Rectal smooth muscle tissue (tissue), 1 donor: Measurements from ENCODE around the gene LDLRAD4.

Experiments used
- H3K27ac ChIP-seq: one replicate; pipeline ENCODE4 v1.7.0; 2013; ENCODE audit warnings: low read depth, low read length, inconsistent platforms
- H3K27me3 ChIP-seq: one replicate; pipeline ENCODE4 v1.7.0; 2013; ENCODE audit warnings: low read length; ENCODE audit not compliant: control insufficient read depth, insufficient read depth
- H3K36me3 ChIP-seq: one replicate; pipeline ENCODE4 v1.7.0; 2013; ENCODE audit warnings: low read length; ENCODE audit not compliant: control insufficient read depth, insufficient read depth
- H3K4me1 ChIP-seq: one replicate; pipeline ENCODE4 v1.7.0; 2013; ENCODE audit warnings: low read length; ENCODE audit not compliant: control insufficient read depth, insufficient read depth
- H3K4me3 ChIP-seq: one replicate; pipeline ENCODE4 v1.7.0; 2013; ENCODE audit warnings: low read length
- H3K9ac ChIP-seq: one replicate; pipeline ENCODE4 v1.7.0; 2013; ENCODE audit warnings: low read length

Gene LDLRAD4

DNA sequence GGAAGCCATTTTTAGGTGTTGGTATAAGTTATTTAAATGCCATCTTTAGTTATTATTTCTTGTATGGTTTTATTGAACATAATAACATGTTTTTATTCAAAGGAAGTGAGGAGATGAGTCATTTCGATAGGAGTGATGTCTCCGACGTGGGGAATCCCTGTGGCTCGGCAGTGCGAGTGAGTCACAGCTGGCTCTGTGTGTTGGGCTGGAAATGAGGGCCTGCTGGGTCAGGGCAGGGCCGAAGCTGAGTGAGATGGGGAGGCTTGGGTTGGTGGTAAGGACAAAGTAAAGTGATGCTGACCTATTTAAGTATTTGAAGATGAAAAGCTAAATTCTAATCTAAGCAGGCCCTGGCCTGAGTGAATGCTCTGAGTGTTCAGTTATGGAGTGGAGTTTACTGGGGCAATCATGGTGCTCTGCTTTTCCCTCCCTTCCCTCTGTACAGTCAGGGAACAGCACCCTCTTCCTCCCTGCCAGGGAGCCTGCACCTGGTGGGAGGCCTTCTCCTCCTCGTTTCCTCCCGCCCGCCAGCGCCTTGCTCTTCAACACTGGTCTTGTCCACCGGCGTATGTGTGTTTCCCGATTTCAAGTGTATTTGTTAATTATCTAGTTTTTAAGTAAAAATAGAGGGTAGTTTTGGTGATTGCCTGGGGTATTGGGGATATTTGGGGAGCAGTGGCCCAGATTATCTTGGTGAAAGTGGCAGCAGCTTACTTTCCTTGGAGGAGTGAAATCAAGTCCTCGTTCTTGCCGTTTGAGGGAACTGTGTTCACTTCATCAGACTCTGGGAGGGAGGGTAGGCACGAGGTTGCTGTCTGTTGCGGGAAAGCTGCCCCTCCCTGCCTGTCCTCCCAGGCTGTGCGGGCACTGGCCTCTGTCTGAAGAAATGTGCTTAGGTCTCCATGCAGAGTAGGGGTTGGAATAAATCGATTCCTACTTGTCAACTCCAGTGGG lies 157.0 kb downstream of the LDLRAD4 start:
- peak overlapping the region; percentile 65 for H3K27ac ChIP-seq
- no peaks in the 10 kb centered on the region for H3K36me3 ChIP-seq
- H3K9ac ChIP-seq = no peak overlapping the region
- peaks cover 11% of the 10 kb centered on the region for H3K4me1 ChIP-seq
- no peaks in the 10 kb centered on the region for H3K27me3 ChIP-seq
- no peak overlapping the region for H3K4me3 ChIP-seq

DNA sequence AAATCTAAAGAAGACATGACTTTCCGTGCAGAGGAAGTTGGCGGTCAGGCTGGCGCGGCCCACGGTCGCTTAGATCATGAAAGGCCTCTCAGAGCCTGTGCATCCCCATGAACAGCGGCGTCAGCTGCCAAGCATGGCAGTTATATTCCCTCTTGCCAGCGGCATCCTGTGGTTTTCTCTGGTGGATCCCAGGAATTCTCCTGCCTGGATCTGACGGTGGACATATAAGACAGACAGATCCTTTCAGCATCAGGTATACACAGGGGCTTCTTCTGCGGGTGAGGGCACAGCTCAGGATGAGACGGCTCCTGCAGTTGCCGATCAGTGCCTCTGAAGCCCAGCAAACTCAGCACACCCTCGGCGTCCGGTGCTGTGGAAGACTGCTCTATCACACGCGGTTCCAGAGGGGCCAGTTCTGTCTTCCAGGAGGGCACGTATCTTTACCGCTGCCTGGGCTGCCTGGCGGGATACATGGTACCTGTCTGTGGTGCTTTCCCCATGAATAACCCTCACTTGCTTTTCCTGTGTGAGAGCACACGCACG lies 157.8 kb downstream of the LDLRAD4 start:
- H3K4me1 ChIP-seq = peaks cover 14% of the 10 kb centered on the region
- no peak overlapping the region for H3K9ac ChIP-seq
- H3K27ac ChIP-seq = no peak overlapping the region
- H3K36me3 ChIP-seq = no peaks in the 10 kb centered on the region
- no peaks in the 10 kb centered on the region for H3K27me3 ChIP-seq
- H3K4me3 ChIP-seq = no peak overlapping the region

DNA sequence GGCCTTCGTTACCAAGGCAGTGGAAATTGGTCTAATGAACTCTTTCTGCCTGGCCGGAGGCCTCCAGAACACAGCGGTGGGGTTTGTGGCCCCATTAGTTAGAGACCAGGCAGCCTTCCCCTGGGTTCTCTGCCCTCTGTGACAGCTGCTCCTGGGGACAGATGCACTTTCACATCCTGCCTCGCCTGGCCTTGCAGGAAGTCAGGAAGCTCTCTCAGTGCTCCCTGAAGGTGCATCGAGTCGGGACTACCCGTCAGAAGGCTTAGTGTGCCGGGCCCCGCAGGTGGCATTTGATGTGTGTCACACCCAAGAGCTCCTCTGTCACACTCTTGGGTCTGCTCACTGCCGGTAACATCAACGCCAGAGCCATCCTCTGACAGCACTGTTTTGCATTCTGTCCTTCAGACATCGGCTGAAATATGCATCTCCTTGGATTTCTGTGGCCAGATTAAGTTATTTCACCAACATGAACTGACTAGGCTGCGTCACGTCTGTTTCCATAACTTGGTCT lies 158.3 kb downstream of the LDLRAD4 start:
- Histone ChIP-seq H3K27me3 (no peaks in the 10 kb centered on the region), H3K27ac (no peak overlapping the region), H3K4me3 (no peak overlapping the region), H3K9ac (no peak overlapping the region), H3K36me3 (no peaks in the 10 kb centered on the region), H3K4me1 (peaks cover 17% of the 10 kb centered on the region)

DNA sequence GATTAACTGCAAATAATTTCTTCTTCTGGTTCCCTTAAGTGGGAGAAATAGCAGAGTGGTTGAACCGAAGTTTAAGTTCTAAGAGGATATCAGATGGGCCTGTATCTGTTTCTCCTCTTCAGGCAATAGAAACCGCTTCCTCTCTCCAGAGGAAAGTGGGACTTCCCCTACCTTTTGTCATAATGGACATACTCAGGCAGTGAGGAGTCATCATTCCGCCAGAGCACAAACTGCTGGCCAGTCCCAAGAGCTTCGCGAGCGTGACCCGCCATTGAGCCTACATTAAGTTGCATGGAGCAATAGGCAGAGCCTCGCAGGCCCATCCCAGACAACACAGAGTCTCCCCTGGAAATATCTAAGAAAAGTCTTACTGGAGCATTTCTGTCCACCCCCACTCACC lies 158.9 kb downstream of the LDLRAD4 start:
- Histone ChIP-seq H3K9ac (no peak overlapping the region), H3K36me3 (no peaks in the 10 kb centered on the region), H3K4me3 (no peak overlapping the region), H3K27me3 (no peaks in the 10 kb centered on the region), H3K4me1 (peaks cover 21% of the 10 kb centered on the region), H3K27ac (no peak overlapping the region)

DNA sequence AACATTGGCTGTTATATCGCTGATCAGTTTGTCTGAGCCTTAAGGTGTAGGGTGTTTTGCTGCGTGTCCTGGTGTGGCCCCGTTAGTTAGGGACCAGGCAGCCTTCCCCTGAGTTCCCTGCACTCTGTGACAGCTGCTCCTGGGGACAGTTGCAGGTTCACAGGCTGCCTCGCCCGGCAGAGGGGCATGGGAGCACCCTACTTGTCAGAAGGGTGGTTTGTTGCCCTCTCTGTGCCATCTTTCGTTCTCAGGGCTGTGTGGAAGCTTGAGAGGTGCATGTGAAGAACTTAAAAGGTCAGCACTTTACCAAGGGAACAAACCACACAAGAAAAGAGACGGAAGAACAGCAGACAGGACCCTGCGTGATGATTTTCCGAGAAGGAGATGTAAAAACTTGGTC lies 159.6 kb downstream of the LDLRAD4 start:
- no peak overlapping the region for H3K9ac ChIP-seq
- H3K36me3 ChIP-seq = no peaks in the 10 kb centered on the region
- H3K4me3 ChIP-seq = no peak overlapping the region
- H3K4me1 ChIP-seq = peaks cover 27% of the 10 kb centered on the region
- no peak overlapping the region for H3K27ac ChIP-seq
- H3K27me3 ChIP-seq = no peaks in the 10 kb centered on the region

DNA sequence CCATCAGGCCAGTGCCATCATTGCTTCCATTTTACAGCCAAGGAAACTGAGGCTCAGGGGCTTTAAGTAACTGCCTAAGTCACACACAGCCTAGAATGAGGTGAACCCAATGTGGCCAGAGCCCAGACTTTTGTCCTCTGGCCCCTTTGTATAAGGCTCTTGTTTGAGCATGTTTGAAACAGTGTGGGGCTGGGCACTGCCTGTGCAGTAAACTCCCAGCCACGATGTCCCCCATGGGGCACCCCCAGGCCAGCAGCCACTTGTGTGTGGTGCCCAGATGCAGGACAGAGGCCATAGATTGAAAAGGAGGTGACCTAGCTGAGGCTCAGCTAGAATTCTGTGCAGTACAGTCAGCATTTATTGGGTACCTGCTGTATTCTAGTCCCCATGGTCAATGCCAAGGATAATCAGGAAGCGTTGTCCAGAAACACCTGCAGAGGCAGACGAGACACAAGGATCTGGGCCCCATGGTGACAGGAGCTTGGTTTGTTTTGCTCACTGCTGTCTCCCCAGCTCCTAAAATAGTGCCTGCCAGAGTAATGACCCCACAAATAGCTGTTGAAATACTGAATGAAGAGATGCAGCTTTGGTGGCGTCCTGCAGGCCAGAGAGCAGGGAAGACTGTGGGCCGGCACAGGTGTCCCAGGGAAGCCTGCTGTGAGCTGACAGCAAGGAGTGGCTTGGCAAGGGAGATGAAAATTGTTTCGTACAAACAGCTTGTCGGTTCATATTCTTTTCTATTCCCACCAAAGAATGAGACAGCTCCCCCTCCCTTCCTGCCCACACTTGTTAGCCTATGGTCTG lies 160.7 kb downstream of the LDLRAD4 start:
- H3K27me3 ChIP-seq = no peaks in the 10 kb centered on the region
- H3K27ac ChIP-seq = no peak overlapping the region
- H3K4me3 ChIP-seq = no peak overlapping the region
- H3K4me1 ChIP-seq = peaks cover 29% of the 10 kb centered on the region
- no peak overlapping the region for H3K9ac ChIP-seq
- no peaks in the 10 kb centered on the region for H3K36me3 ChIP-seq

DNA sequence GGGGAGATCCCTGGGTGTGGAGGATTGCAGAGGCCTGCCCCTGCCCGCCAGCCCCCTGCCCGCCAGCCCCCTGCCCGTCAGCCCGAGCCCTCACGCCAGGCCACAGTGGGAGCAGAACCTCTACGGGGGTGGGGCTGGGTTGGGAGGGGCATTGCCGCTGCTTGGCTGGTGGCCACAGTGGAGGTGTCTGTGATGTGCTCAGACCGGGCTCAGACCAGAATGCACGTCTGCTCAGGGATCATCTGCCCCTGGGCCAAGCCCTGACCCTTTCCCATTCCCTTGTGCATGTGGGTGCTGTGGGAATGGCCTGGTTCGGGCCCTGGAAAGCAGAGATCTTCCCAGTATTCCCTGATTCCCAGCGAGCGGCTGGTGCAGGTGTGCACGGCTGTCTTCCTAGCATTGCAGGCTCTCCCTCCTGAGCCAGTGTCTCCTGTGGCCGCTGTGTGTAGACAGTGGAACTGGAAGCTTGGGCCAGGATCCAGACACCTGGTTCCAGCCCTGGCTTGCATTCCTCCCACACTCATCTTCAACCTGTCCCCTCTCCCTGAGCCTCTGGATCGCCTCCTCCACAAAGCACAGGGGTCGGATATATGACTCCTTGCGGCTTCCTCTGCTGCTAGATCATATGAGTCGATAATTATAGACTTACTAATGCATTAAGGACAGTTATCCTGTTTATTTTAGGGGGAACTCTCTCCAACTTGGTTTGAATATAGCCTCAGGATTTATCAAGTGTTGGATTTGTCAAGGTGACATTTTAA lies 161.6 kb downstream of the LDLRAD4 start:
- Histone ChIP-seq H3K36me3 (no peaks in the 10 kb centered on the region), H3K27me3 (no peaks in the 10 kb centered on the region), H3K4me1 (peaks cover 27% of the 10 kb centered on the region), H3K27ac (no peak overlapping the region), H3K4me3 (no peak overlapping the region), H3K9ac (no peak overlapping the region)

DNA sequence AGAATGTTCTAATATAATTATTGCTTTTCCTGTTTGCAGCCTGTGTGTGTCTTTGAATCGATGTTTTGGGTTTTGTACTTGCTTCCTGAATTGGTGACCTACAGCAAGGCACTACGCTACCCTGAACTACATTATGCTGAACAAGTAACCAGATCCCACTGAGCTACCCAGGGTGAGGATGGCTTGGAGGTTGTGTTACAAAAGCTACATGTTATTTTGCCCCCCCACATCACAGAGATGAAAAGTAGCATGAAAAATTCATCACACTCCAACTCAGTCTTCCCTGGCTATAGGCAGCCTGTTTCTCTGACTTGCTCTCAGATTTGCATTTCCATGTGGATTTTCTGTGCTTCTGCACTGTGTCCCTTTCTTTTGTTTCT lies 162.1 kb downstream of the LDLRAD4 start:
- peaks cover 22% of the 10 kb centered on the region for H3K4me1 ChIP-seq
- no peak overlapping the region for H3K4me3 ChIP-seq
- H3K9ac ChIP-seq = no peak overlapping the region
- H3K27ac ChIP-seq = no peak overlapping the region
- H3K36me3 ChIP-seq = no peaks in the 10 kb centered on the region
- H3K27me3 ChIP-seq = no peaks in the 10 kb centered on the region

DNA sequence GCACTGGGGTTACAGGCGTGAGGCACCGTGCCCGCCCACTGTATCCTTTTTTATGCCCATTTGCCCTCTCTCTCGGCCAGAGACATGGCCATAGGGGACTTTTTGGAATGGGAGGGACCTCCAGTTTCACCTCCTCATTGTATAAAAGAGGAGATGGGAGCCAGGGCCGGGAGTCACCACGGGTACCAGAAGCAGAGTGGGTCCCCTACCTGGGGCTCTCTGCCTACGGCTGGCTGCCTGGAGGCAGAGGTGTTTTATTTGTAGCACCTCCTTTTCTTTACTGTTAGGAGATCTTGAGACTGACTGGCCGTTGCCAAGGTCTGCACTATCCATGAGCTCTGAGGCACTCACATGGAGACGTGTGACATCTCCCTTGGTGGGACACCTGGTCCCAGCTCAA lies 162.8 kb downstream of the LDLRAD4 start:
- Histone ChIP-seq H3K27ac (peak overlapping the region; percentile 88), H3K9ac (no peak overlapping the region), H3K4me1 (peaks cover 21% of the 10 kb centered on the region), H3K27me3 (no peaks in the 10 kb centered on the region), H3K4me3 (peak overlapping the region; percentile 57), H3K36me3 (no peaks in the 10 kb centered on the region)

DNA sequence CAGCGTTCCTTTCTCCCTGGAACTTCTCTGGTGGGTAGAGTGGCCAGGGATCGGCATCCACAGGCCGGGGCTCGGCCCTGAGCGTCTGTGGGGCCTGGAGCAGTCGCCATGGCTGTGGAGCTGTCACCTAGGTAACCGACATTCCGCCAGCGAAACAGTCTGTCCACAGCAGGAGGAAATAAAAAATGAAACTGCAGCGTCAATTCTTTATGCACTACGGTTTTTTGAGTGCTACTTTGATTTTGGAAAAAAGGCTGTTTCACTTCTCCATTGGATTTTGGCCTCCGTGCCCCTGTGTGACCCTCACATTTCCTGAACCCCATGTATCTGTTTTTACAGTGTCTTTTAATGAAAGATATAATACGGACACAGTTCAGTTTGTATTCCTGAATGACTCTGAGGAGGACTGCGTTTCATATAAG lies 163.4 kb downstream of the LDLRAD4 start:
- no peak overlapping the region for H3K9ac ChIP-seq
- H3K4me3 ChIP-seq = peak overlapping the region; percentile 57
- H3K36me3 ChIP-seq = no peaks in the 10 kb centered on the region
- H3K27ac ChIP-seq = peak overlapping the region; percentile 88
- peaks cover 21% of the 10 kb centered on the region for H3K4me1 ChIP-seq
- no peaks in the 10 kb centered on the region for H3K27me3 ChIP-seq

DNA sequence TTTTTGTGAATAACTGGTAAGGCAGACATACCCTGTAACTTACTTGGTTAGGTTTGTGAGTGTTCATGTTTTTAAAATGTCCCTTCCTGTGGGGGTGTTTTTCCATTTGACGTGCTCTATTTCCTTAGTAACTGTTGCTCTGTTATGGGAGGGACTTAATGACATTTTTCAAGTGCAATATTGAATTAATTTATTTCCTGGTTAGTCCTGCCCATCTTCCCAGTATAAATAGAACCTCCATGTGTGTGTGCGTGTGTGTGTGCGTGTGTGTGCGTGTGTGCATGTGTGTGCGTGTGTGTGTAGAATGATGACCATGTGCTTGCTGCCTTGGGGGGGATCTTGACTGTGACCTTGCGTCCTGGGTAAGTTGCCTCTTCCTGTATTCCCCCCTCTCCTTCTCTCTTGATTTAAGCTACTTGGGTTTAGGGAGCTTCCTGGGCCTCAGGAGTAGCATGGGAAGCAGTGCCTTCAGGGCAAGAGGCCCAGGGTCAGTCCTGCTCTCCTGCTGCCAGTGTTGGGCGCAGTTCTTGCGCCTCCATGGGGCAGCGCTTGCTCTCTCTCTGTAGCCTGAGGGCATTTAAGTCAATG lies 163.9 kb downstream of the LDLRAD4 start:
- Histone ChIP-seq H3K4me3 (peak overlapping the region; percentile 57), H3K27ac (peak overlapping the region; percentile 88), H3K9ac (no peak overlapping the region), H3K27me3 (no peaks in the 10 kb centered on the region), H3K4me1 (peaks cover 21% of the 10 kb centered on the region), H3K36me3 (peaks cover under 1% of the 10 kb centered on the region)
